GM12874 (cell line): ENCODE results near the gene REX1BD.

Experiments
- CTCF ChIP-seq: IDR thresholded peaks from 2 replicates; pipeline ENCODE4 v1.5.1; 2011; ENCODE audit warnings: low read depth, mild to moderate bottlenecking, control low read depth, low read length, moderate library complexity; ENCODE audit not compliant: insufficient read depth

REX1BD gene

GRCh38 chr19:18588611-18589379, at the start of gene REX1BD:
REX1BD (plus strand) TSS chr19:18588798; CDS start chr19:18588802, 4 bp downstream.
- TF ChIP-seq CTCF: peak; percentile 98

- TF ChIP-seq CTCF: no peak
These were observed 49.2 kb upstream of the REX1BD start for GRCh38 chr19:18539372-18539771.

GRCh38 chr19:18541258-18541991, 47.2 kb upstream of the REX1BD start:
- TF ChIP-seq CTCF: no peak

GRCh38 chr19:18541992-18542940, 46.3 kb upstream of the REX1BD start:
- TF ChIP-seq CTCF: no peak

GRCh38 chr19:18542941-18543813, 45.4 kb upstream of the REX1BD start, which contains the start of gene FKBP8:
FKBP8 (minus strand) TSS chr19:18543573; CDS start chr19:18541970, 1,603 bp downstream.
- no peak for TF ChIP-seq CTCF

- 0 out of 2 replicates have a peak, but pooled peaks have one; percentile 3 for TF ChIP-seq CTCF
These were observed 44.7 kb upstream of the REX1BD start for GRCh38 chr19:18543814-18544475.
